ENCODE results near the gene RNF208. TPM values are rescaled to one million over a fixed set of nuclear protein-coding genes. Genes with fewer than 3 reads are reported as not detected.

Gene RNF208
- total and polyA plus RNA-seq, 9 of the 15 experiments (the other 6 are each of a cell fraction or from before 2014, with no cell fraction given), result 0.15 to 6.9 (median 0.50) TPM; not detected in 2

DNA sequence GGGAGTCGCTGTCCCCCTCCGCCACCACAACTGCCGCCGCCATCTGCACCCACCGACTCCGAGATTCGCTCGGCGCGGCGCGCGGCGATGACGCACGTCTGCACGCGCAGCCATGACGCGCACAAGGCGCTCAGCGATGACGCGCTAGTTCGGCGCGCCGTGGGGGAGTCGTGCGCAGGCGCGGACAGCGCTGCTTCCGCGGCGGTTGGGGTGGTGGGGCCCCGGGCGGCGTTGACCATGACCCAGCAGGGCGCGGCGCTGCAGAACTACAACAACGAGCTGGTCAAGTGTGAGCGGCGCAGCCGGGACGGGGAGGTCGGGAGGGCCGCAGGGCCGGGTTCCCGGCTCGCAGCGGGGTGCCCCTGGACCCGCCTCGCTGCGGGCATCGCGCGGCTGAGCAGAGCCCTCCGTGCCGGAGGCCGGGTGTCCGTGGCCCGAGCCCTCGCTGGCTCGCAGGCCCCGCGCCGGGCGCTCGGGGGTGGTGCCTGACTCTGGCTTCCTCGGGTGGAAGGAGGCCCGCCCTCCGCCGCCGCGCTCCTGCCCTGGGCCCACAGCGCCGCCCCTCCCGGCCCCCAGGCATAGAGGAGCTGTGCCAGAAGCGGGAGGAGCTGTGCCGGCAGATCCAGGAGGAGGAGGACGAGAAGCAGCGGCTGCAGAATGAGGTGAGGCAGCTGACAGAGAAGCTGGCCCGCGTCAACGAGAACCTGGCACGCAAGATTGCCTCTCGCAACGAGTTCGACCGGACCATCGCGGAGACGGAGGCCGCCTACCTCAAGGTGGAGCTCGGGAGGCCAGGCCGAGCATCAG, 33.3 kb downstream of the RNF208 start, which contains the start of the genes ANAPC2 and SSNA1 (continued):
- TF ChIP-seq E2F5 (CRISPR knock-in tag; IDR thresholded peaks at IDR 0.05) (no peak), ZNF507 (tag; conservative IDR thresholded peaks at IDR 0.05) (no peak), DIDO1 (tag; IDR thresholded peaks at IDR 0.05; ENCODE audit: low read depth) (peak; percentile 94), RBBP5 (IDR thresholded peaks at IDR 0.05; ENCODE audit: borderline replicate concordance, insufficient read depth, low read length, poor library complexity, severe bottlenecking) (peak; percentile 92), ZNF280B (CRISPR knock-in tag; IDR thresholded peaks at IDR 0.05) (no peak), ZNF324 (CRISPR knock-in tag; IDR thresholded peaks at IDR 0.05) (no peak), E2F6 (IDR thresholded peaks at IDR 0.05; ENCODE audit: borderline replicate concordance in 1 of 2, extremely low read depth in 1 of 2, insufficient read depth in 1 of 2, insufficient read length in 1 of 2, low read depth in 1 of 2, low read length in 1 of 2, poor library complexity in 1 of 2, severe bottlenecking in 1 of 2) (peak in 1 of 2 experiments; percentile 16), PHB (CRISPR knock-in tag; IDR thresholded peaks at IDR 0.05) (no peak), SMARCB1 (IDR thresholded peaks at IDR 0.05; ENCODE audit: insufficient read length, low read depth) (no peak), SLC30A9 (CRISPR knock-in tag; IDR thresholded peaks at IDR 0.05) (no peak), PCBP1 (IDR thresholded peaks at IDR 0.05; ENCODE audit: low read depth, low read length, poor library complexity, severe bottlenecking) (no peak), NEUROD1 (IDR thresholded peaks at IDR 0.05; ENCODE audit: borderline replicate concordance, low read depth, low read length, partially characterized antibody) (no peak)
- TF ChIP-seq, protein P1, sequence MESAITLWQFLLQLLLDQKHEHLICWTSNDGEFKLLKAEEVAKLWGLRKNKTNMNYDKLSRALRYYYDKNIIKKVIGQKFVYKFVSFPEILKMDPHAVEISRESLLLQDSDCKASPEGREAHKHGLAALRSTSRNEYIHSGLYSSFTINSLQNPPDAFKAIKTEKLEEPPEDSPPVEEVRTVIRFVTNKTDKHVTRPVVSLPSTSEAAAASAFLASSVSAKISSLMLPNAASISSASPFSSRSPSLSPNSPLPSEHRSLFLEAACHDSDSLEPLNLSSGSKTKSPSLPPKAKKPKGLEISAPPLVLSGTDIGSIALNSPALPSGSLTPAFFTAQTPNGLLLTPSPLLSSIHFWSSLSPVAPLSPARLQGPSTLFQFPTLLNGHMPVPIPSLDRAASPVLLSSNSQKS (CRISPR knock-in tag; IDR thresholded peaks at IDR 0.05), result no peak
- TF ChIP-seq, protein P2, sequence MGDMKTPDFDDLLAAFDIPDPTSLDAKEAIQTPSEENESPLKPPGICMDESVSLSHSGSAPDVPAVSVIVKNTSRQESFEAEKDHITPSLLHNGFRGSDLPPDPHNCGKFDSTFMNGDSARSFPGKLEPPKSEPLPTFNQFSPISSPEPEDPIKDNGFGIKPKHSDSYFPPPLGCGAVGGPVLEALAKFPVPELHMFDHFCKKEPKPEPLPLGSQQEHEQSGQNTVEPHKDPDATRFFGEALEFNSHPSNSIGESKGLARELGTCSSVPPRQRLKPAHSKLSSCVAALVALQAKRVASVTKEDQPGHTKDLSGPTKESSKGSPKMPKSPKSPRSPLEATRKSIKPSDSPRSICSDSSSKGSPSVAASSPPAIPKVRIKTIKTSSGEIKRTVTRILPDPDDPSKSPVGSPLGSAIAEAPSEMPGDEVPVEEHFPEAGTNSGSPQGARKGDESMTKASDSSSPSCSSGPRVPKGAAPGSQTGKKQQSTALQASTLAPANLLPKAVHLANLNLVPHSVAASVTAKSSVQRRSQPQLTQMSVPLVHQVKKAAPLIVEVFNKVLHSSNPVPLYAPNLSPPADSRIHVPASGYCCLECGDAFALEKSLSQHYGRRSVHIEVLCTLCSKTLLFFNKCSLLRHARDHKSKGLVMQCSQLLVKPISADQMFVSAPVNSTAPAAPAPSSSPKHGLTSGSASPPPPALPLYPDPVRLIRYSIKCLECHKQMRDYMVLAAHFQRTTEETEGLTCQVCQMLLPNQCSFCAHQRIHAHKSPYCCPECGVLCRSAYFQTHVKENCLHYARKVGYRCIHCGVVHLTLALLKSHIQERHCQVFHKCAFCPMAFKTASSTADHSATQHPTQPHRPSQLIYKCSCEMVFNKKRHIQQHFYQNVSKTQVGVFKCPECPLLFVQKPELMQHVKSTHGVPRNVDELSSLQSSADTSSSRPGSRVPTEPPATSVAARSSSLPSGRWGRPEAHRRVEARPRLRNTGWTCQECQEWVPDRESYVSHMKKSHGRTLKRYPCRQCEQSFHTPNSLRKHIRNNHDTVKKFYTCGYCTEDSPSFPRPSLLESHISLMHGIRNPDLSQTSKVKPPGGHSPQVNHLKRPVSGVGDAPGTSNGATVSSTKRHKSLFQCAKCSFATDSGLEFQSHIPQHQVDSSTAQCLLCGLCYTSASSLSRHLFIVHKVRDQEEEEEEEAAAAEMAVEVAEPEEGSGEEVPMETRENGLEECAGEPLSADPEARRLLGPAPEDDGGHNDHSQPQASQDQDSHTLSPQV (IDR thresholded peaks at IDR 0.05), result no peak; the same call in 1 of the 2 replicates
- TF ChIP-seq, protein P3, sequence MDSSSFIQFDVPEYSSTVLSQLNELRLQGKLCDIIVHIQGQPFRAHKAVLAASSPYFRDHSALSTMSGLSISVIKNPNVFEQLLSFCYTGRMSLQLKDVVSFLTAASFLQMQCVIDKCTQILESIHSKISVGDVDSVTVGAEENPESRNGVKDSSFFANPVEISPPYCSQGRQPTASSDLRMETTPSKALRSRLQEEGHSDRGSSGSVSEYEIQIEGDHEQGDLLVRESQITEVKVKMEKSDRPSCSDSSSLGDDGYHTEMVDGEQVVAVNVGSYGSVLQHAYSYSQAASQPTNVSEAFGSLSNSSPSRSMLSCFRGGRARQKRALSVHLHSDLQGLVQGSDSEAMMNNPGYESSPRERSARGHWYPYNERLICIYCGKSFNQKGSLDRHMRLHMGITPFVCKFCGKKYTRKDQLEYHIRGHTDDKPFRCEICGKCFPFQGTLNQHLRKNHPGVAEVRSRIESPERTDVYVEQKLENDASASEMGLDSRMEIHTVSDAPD (CRISPR knock-in tag; IDR thresholded peaks at IDR 0.05), result no peak

Data from K562 (cell line).